Stimulated activated CD8-positive, alpha-beta memory T cell treated with anti-CD3 and anti-CD28 coated beads, Interleukin-12 subunit alpha, Interleukin-12 subunit beta, amount 100 ng/mL, for 24 hours (primary cell): Measurements from ENCODE around the gene SLC2A9.

Experiments
- DNase-seq: peaks from one replicate; pipeline ENCODE4 v3.0.0-alpha.2; 2020; ENCODE audit errors: extremely low read depth

Gene SLC2A9

DNA sequence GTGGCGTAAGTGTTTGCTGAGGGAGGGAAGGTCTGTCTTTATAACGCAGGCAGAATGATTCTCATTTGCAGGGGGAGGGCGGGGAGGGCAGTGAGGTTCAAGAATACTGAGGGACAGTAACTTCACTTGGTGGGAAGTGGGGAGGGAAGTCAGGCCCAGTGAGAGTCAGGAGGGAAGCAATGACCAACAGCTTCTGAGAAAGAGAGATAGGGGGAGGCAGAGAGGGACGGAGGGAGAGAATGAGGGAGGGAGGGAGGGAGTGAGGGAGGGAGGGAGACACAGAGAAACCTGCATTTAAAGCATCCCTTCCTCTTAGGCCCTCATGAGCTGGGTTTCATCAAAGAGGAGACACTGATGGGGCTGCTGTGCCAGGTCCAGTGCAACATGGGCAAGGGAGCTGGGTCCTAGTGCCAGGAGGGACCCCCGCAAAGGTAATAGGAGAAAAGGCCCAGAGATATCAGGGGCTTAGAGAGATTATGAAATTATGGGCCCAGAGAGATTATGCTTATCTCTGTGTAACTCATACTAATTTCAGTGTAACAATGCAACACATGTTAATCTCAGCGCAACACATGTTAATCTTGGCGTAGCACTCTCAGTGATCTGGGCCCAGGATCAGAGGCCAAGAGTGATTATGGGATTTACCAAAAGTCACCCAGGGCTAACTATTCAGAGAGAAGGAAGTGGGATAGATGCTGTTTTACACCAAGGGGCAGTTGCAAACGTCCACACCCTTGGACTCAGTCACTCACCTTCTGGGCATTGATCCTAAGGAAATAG is 127.8 kb downstream of the SLC2A9 start:
- DNase-seq = no peak

DNA sequence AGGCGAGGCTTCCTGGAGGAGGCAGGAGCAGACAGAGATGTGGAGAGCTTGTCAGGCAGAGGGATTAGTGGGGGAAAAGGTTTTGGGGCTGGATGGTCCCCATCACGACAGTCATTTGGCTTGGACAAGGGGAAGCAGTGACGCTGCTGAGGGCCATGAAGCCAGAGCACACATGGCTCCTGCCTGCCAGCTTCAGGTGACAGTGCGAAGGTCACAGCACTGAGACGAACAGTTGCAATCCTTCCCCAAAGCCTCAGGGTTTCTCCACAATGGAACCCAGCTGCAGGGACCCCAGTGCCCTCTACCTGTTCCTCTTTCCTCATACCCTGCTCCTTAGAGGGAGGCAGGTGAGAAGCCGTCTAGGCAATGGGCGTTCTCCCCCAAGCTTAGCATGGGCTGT is 129.6 kb downstream of the SLC2A9 start:
- no peak for DNase-seq

DNA sequence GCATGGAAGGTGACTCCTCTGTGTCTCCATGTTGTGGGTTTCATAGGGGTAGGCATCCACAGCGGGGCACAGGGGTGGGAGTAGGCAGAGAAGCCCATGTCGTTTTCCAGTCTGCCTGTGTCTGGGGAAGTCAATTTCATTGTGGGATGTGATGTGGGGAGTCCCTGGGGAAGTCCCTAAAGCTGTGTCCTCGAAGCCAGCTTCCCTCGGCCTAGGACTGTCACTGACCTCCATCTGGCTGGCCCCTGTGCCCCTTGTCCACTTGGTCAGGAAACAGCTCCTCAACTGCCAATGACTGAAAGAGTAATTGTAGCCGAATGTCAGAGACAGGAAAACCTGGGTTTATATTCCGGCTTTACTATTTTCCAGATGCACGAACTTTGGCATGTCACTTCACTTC is 130.2 kb downstream of the SLC2A9 start:
- no peak for DNase-seq

DNA sequence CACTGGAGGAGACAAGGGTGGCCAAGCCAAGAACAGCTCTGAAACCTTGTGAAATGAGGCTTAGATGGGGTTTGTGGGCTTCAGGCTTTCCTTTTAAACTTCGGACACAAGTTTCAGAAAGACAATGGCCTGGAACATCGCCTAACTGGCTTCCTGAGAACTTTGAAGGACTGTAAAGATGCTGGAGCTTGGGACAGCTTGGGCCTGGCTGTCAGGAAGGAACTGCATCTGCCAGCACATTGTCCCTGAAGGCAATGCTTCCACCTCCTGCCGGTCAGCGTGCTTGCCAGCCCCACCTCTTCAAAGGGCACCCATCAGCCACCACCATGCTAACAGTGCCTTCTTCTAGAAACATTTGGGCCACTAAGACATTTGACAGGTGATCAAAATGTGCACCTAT is 132.0 kb downstream of the SLC2A9 start:
- no peak for DNase-seq

DNA sequence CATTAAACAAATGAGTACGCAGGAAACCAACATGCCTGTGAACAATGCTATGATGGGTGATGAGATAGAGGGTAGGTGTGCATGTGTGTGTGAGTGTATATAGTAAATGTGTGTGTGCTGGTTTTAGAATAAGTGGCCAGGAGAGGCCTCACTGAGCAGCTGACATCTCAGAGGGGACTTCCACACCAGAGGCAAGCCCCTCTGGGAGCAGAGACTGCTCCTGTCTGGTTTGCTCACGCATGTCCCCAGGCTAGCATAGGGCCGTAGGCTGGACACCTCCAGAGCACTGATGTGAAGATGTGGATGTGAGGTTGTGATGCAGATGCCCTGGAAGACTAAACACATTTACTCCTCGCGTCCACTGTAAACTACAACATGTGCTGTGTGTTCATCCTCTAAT is 135.3 kb downstream of the SLC2A9 start:
- DNase-seq = no peak

DNA sequence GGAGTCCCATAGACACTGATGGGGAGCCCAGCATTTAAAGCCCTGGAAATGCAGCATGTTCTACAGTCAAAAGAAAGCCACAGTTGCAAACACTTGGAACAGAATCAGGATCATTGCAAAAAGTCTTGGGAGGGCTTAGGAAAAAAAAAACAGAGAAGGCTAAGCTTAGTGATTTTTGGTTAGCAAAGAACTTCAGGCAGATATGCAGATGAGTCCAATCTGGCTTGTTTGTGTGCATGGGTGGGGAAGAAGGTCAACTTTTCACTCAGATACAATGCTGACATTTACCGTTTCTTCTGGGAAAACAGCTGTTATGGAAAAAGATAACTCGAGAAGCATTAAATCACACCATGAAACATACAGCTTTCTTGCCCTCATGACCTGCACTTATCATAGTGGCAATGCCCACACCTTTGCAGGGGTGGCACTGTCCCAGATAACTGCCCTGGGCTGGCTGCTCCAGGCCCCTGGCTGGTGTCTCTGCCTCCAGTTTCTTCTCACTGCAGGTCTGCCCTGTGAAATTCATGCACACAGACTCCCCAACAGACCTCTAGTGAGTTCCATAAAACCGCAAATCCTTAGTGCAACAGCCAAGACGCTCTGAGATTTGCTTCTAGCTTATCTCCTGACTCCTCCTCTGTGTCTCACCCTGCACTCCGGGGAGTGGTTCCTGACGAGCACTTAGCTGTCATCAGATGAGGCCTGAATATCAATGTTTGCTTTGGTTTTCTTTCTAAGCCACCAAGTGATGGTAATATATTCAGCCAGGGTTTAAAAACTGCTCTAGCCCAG is 140.7 kb downstream of the SLC2A9 start:
- no peak for DNase-seq

DNA sequence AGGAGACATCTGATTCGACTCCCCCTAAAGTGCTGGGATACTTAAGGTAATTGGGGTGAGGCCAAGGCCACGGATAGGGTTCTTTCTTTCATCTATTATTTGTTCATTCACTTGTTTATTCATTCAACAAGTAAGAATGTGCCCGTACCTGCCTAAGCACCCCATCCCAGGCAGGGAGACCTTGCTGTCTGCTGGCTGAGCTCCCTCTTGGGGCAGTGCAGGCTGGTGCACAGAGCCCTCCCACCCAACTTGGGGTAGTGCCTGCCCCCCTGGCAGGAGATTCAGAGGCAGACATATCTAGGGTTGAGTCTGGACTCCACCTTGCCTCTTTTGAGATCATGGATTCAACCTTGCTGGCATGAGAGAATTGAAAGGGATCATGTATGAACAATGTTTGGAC is 144.2 kb downstream of the SLC2A9 start:
- DNase-seq = no peak

DNA sequence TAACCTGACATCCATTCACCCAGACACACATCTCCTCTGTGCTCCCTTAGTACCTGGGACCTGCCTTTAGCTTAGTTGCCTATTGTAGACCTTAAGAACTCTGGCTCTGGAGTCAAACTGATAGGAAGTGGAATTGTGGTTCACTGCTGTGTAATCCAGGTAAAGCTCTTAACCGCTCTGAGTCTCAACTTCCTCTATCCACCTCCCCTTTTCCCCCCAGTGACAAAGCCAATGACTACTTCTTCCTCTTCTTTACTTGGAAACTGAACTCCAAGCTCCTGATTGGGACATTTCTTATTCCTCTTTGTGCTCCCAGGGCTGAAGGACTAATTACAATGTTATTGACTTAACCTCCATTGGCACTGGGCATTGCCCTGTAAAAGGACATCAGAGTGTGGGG is 145.8 kb downstream of the SLC2A9 start:
- DNase-seq = no peak

DNA sequence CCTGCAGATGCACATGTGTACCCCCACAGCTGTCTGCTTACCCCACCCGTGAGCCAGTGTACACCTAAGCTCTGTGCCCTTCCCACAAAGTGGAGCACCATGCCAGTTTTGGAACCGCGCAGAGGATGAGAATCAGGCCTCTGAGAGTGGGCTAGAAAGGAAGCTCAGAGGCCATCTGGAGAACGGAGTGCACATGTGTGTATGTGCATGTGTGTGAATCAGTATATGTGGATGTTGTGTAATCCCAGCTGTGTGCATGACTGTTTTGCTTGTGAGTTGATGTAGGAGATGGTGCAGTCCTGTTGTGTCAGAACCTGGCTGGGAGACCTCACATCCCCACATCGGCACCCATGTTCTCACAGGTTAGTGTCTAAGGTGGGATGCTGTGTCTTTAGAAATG is 146.9 kb downstream of the SLC2A9 start:
- DNase-seq = no peak

DNA sequence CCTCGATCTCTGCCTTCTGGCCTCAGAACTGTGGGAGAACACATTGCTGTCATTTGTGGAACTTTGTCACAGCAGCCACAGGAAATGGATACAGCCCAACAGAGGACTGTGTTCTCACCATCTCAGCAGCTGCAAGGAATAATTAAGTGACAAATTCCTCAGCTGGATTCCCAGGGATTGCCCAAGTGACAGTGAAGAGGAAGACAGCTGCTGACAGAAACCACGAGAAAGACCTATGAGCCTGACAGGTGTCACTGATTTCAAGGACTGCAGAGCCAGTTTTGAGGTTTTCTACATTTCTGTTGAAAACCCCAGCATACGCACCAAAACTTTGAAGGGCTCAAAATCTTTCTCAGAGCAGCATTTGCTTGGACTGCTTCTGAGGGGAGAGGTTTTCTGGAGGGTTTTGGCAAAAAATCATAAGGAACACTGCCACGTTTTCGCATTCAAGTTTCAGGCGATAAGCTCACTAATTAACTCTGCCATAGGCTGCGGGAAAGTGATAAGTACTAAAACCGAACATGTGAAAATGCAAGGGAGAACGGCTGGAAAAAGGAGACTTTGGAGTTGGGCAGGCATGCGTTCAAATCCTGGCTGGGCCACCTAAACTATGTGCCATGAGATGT is 151.0 kb downstream of the SLC2A9 start:
- no peak for DNase-seq

DNA sequence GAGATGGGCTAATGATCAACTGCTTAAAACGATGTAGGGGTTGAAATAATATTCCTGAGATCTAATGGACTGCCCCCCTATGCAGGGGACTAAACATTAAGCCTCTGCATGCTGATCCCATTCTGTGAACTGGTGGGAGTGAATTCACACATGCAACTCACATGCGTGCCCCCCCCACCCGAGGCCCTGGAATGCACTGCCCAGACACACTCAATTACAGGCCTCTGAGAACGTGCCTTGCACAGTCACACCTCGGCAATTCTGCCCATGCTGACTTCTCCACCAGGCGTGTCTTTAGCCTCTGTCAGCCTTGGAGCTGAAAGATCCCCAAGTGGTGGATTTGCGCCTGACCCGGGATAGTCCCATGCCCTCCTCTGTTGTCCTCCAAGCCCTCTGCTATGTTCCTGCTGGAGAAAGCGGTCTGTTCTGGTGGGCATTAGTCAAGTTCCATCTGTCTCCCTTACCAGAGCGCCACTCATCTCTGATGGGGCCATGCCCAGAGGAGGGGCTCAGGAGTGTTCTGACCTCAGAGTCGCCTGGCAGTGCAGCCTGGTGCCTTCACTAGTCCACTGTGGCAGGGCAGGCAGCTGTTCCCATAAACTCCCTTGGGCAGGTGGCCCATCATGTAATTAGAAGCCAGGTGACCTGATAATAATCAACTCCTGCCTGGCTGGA is 153.4 kb downstream of the SLC2A9 start:
- no peak for DNase-seq

DNA sequence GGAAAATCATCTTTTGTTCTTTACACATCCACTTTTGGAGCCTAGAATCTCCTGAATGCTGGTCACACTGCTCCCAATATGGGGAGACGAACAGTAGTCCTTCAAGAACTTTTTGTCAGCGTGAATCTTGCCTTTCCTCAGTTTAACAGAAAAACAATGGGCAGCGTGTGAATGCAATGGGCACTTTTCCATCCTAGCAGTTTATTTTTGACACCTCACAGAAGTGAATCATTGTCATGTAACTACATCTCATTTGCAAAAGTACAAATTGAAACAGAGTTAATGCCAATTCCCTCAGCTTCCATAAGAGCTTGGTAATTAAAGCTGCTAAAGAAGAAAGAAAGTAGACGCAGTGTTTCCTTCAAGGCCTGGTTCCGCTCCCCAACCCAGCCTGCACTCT is 154.4 kb downstream of the SLC2A9 start:
- DNase-seq = no peak

DNA sequence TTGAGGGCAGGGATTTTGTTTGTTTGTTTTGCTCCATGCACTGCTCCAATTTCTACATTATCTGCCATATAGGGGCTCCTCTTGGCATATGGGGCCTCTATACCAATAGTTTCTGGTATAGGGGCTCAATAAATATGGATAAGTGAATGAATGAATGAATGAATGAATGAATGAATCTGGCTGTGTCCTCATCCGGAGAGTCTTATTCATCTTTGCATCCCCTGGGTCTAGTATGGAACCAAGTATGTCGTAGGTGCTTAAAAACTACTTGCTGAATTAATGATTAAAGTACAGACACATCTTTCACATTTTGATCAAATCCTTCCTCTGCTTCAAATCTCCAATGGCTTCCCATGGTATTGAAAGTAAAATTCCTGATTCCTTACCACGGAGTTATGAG is 159.7 kb downstream of the SLC2A9 start:
- no peak for DNase-seq

DNA sequence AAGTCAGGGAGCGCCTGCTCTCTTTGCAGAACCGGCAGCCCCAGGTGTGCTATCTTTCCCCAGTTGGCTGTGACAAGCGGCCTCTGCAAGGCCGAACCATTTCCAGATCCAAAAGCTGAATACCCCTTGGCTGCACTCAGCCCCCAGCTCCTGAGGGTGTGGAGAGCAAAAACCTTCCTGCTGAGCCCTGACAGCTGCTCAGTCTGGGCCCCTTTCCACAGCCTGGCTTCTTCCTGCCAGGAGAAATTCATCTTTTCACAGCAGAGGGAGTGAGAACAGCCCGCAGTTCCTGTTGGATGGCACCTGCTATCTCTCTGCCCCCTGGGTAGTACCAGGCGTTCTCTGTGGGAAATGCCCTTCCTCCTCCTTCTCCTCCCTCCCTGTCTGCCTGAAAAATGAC is 161.5 kb downstream of the SLC2A9 start:
- DNase-seq = no peak

DNA sequence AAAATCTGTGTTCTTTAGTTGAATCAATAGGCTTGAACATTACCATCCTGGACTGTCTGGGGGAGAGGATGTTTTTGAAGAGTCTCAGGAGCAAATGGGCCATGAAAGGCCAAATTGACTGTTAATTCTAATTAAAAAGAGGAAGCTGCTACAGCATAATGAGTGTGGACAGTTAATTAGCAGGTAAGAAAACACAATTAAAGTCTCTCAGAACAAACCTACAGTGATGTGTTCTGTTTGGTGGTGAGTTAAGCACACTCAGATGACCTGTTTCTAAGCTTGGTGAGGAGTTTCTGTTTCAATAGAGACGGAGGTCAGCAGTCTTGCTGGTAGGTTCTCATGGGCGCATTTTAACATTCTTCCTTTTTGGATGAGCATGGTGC is 171.8 kb downstream of the SLC2A9 start:
- DNase-seq = no peak

DNA sequence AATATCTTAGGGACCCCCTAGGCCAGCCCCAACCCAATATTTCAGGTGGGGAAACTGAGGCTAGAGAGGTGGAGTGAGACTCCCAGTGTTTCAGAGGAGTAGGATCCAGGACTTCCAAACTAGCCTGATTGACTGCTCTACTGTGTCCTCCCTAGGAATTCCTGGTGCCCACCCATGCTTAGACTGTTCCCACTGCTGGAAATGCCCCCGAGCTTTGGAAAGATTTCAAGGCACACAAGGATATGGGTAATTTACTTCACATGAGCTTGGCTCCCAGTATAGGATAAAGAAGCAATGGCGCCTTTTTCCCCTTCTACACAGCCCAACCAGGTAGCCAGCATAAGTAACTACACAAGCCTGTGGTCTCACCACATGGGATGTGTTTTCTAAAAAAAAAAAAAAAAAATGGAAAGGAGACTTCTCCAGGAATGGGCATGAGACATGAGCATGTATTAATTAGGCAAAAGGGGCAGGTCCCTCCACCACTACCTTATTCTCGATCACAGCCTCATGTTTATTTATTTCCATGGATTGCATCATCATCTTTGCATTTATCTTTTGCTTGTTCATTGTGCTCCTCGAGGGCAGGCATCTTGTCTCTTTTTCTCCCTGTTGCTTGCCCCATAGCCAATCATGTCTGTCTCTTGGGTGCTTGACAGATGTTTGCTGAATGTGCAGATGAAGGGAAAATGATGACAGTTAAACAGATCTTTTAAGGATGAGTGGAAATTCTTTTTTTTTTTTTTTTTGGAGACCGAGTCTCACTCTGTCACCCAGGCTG is 173.1 kb downstream of the SLC2A9 start:
- no peak for DNase-seq

DNA sequence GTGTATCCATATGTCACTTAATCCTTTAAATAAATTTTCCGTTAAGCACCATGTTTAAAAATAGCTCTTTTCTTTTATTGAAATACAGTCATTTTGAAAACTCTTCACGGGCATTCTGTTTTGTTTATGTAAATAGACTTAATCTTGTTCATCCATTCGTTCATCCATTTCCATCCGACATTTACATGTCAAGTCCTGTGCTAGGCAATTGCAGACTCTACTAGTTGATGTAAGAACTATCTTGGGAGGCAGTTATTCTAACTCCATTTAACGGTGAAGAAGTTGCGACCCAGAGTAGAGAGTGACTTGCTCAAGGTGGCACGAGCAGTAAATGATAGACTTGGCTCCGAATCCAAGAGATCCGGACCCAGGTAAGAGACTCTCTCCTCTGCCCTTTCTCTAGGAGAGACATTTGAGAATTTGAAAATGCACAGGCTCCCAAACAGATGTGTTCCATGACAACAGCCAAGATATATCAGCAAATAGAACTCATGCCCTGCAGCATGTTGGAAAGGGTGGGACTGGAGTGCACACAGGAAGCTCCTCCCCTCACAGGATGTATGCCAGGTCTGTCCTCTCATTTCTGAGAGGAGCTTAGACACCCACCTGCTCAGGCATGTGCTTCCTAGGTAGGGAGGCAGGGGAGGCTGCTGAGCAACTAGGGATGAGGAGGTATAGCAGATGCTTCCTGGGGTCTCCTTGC is 175.4 kb downstream of the SLC2A9 start:
- no peak for DNase-seq

DNA sequence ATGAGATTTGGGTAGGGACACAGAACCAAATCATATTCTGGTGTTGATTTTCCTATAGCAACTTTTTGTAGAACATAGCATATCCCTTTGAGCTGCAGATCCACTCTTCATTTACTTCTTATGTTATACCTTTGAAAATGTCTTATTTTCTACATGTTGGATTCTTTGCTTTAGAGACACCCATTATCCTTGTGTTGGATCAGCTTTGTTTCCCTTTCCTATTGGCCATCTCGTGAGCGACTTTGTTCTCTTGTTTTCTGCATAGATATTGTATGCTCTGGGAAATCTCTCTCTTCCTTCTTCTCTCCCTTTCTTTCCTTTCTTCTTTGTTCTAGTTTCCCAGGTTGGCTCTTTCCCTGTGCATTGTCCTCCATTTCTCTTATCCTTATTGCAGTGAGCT is 180.2 kb downstream of the SLC2A9 start:
- no peak for DNase-seq

DNA sequence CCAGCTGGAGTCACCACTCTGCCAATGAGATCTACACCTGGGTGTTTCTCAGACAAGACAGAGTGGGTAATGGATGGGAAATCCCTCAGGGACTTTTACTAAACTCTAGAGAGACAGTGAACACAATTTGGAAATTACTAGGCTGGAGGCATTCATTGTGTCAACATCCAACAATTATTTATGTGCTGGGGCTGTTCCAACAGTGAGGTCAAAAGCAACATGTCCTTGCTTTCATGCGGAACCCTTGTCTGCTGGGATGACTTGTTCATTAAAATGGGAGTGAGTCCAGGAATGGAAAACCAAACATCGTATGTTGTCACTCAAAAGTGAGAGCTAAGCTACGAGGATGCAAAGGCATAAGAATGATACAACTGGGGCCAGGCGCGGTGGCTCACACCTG is 185.9 kb downstream of the SLC2A9 start:
- DNase-seq = no peak

DNA sequence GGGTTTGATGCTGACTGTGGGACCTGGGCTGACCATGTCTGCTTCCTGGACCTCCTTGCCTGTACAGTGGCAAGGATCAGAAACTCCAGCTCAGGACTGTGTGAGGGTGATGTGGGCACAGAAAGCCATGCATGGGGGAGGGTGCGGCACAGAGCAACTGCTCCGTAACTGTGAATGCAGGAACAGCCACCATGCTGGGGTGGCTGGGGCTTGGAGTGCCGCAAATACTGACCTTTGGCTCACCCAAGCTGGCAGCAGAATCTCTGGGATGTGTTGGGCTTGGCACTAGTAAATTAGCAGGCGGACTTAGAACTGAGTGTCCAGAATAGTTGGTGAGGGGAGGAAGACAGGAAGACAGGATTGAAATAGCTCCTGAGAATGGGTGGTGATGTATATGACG is 187.9 kb downstream of the SLC2A9 start:
- no peak for DNase-seq

DNA sequence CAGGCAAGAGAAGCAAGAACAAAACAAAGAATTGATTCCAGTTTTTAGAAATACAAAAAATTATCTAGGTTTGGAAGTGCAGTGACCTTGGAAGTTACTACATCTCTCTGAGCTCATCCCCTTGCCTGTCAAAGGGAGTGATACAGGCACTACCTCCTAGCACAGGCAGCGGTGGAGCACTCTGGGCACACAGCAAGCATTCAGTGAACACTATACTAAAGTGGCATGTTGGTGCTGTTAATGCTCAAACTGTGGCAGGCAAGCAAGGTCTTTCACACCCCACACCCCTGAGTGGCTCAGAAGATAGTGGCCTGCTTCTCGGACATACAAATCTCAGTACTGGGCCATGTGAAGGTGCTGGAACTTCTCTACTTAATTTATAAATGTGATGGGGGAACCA is 188.7 kb downstream of the SLC2A9 start:
- DNase-seq = no peak
